Measurements from ENCODE around the gene TRIM46.
"Not testable (repeated sequence)": the region's sequence is repeated elsewhere in the genome, so short reads cannot be mapped to it uniquely, and the experiment has no call there.

GRCh38 chr1:155232001-155232978, 58.6 kb downstream of the TRIM46 start:
- not testable (repeated sequence) for TF ChIP-seq CTCF (IDR thresholded peaks at IDR 0.05; ENCODE audit: low read length); EZH2phosphoT487 (IDR thresholded peaks at IDR 0.05; ENCODE audit: low read length); EZH2 (optimal IDR thresholded peaks at IDR 0.05; ENCODE audit: low read depth, low read length)
